Measurements from ENCODE around the gene SUPT6H. TPM values are rescaled to one million over a fixed set of nuclear protein-coding genes. Genes with fewer than 3 reads are reported as not detected.

The SUPT6H gene
- polyA plus RNA-seq, 1 of the 3 experiments (the other 2 are of a cell fraction), result 26.9 TPM

DNA sequence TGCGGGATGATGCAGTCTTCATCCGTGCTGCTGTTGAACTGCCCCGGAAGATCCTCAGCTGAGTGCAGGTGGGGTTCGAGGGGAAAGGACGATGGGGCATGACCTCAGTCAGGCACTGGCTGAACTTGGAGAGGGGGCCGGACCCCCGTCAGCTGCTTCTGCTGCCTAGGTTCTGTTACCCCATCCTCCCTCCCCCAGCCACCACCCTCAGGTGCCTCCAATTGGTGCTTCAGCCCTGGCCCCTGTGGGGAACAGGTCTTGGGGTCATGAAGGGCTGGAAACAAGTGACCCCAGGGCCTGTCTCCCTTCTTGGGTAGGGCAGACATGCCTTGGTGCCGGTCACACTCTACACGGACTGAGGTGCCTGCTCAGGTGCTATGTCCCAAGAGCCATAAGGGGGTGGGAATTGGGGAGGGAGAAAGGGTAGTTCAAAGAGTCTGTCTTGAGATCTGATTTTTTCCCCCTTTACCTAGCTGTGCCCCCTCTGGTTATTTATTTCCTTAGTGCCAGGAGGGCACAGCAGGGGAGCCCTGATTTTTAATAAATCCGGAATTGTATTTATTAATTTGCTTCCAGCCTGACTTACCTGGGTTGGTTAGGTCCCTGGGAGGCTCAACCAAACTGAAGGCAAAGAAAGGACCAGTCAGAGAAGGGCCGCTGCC lies 87.6 kb downstream of the SUPT6H start:
- Histone ChIP-seq H3K4me3 (ENCODE audit: low read depth in 2 of 2, low read length in 1 of 2) (peak overlapping the region in 1 of 2 experiments; percentile 33; a peak in 1 of 4 replicates), H3K27me3 (ENCODE audit: insufficient read depth) (no peaks in the 10 kb centered on the region), H3K27ac (ENCODE audit: low read depth in 2 of 2, low read length in 1 of 2) (peak overlapping the region; percentile 10 to 17; a peak in 2 of 4 replicates), H3K9ac (no peak overlapping the region), H3K9me3 (no peaks in the 10 kb centered on the region), H3F3A (replicated peaks; ENCODE audit: insufficient read depth) (peaks cover 24% of the 10 kb centered on the region), H2AFZ (ENCODE audit: low read depth) (no peak overlapping the region), H3K36me3 (replicated peaks in 1 of 2; ENCODE audit: control insufficient read depth in 1 of 2, insufficient read depth in 2 of 2, low read length in 1 of 2) (peaks cover 34 to 41% of the 10 kb centered on the region in 2 experiments), H4K20me1 (ENCODE audit: insufficient read depth) (peaks cover 69% of the 10 kb centered on the region), H3K79me2 (ENCODE audit: insufficient read depth) (peaks cover 52% of the 10 kb centered on the region), H3K9me2 (no peaks in the 10 kb centered on the region), H3K4me1 (ENCODE audit: control insufficient read depth in 1 of 2, insufficient read depth in 2 of 2, low read depth in 1 of 2, low read length in 1 of 2) (peaks cover 22 to 33% of the 10 kb centered on the region in 2 experiments; a peak in 3 of 4 replicates), H3K4me2 (no peak overlapping the region)
- TF ChIP-seq FOXM1 (IDR thresholded peaks at IDR 0.05; ENCODE audit: low read depth) (no peak), YY1 (IDR thresholded peaks at IDR 0.05; ENCODE audit: low read depth) (no peak), MEF2A (IDR thresholded peaks at IDR 0.05; ENCODE audit: borderline replicate concordance, low read depth) (no peak), CHD2 (IDR thresholded peaks at IDR 0.05; ENCODE audit: low read length, partially characterized antibody) (no peak), TEAD4 (IDR thresholded peaks at IDR 0.05; ENCODE audit: borderline replicate concordance, insufficient read depth) (no peak), MXI1 (IDR thresholded peaks at IDR 0.05; ENCODE audit: low read depth, low read length) (no peak), GATA2 (CRISPR knock-in tag; IDR thresholded peaks at IDR 0.05) (no peak), SIN3A (IDR thresholded peaks at IDR 0.05; ENCODE audit: borderline replicate concordance, low read depth, low read length) (no peak), NFIC (IDR thresholded peaks at IDR 0.05; ENCODE audit: borderline replicate concordance) (no peak), RFX5 (IDR thresholded peaks at IDR 0.05; ENCODE audit: low read length) (no peak), ELF1 (IDR thresholded peaks at IDR 0.05) (no peak), RAD21 (IDR thresholded peaks at IDR 0.05; ENCODE audit: low read length) (no peak), TAF1 (IDR thresholded peaks at IDR 0.05; ENCODE audit: borderline replicate concordance, low read depth, low read length) (no peak)
- TF ChIP-seq, protein P1, sequence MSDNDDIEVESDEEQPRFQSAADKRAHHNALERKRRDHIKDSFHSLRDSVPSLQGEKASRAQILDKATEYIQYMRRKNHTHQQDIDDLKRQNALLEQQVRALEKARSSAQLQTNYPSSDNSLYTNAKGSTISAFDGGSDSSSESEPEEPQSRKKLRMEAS (IDR thresholded peaks at IDR 0.05; ENCODE audit: low read depth), result no peak
- TF ChIP-seq, protein P2, sequence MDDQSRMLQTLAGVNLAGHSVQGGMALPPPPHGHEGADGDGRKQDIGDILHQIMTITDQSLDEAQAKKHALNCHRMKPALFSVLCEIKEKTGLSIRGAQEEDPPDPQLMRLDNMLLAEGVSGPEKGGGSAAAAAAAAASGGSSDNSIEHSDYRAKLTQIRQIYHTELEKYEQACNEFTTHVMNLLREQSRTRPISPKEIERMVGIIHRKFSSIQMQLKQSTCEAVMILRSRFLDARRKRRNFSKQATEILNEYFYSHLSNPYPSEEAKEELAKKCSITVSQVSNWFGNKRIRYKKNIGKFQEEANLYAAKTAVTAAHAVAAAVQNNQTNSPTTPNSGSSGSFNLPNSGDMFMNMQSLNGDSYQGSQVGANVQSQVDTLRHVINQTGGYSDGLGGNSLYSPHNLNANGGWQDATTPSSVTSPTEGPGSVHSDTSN (IDR thresholded peaks at IDR 0.05), result no peak
- TF ChIP-seq, protein P3, sequence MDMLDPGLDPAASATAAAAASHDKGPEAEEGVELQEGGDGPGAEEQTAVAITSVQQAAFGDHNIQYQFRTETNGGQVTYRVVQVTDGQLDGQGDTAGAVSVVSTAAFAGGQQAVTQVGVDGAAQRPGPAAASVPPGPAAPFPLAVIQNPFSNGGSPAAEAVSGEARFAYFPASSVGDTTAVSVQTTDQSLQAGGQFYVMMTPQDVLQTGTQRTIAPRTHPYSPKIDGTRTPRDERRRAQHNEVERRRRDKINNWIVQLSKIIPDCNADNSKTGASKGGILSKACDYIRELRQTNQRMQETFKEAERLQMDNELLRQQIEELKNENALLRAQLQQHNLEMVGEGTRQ (IDR thresholded peaks at IDR 0.05; ENCODE audit: borderline replicate concordance, low read depth, low read length), result no peak
- TF ChIP-seq, protein P4, sequence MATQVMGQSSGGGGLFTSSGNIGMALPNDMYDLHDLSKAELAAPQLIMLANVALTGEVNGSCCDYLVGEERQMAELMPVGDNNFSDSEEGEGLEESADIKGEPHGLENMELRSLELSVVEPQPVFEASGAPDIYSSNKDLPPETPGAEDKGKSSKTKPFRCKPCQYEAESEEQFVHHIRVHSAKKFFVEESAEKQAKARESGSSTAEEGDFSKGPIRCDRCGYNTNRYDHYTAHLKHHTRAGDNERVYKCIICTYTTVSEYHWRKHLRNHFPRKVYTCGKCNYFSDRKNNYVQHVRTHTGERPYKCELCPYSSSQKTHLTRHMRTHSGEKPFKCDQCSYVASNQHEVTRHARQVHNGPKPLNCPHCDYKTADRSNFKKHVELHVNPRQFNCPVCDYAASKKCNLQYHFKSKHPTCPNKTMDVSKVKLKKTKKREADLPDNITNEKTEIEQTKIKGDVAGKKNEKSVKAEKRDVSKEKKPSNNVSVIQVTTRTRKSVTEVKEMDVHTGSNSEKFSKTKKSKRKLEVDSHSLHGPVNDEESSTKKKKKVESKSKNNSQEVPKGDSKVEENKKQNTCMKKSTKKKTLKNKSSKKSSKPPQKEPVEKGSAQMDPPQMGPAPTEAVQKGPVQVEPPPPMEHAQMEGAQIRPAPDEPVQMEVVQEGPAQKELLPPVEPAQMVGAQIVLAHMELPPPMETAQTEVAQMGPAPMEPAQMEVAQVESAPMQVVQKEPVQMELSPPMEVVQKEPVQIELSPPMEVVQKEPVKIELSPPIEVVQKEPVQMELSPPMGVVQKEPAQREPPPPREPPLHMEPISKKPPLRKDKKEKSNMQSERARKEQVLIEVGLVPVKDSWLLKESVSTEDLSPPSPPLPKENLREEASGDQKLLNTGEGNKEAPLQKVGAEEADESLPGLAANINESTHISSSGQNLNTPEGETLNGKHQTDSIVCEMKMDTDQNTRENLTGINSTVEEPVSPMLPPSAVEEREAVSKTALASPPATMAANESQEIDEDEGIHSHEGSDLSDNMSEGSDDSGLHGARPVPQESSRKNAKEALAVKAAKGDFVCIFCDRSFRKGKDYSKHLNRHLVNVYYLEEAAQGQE (IDR thresholded peaks at IDR 0.05; ENCODE audit: low read depth, low read length), result no peak
- TF ChIP-seq, protein P5, sequence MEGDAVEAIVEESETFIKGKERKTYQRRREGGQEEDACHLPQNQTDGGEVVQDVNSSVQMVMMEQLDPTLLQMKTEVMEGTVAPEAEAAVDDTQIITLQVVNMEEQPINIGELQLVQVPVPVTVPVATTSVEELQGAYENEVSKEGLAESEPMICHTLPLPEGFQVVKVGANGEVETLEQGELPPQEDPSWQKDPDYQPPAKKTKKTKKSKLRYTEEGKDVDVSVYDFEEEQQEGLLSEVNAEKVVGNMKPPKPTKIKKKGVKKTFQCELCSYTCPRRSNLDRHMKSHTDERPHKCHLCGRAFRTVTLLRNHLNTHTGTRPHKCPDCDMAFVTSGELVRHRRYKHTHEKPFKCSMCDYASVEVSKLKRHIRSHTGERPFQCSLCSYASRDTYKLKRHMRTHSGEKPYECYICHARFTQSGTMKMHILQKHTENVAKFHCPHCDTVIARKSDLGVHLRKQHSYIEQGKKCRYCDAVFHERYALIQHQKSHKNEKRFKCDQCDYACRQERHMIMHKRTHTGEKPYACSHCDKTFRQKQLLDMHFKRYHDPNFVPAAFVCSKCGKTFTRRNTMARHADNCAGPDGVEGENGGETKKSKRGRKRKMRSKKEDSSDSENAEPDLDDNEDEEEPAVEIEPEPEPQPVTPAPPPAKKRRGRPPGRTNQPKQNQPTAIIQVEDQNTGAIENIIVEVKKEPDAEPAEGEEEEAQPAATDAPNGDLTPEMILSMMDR (IDR thresholded peaks at IDR 0.05), result no peak
- TF ChIP-seq, protein P6, sequence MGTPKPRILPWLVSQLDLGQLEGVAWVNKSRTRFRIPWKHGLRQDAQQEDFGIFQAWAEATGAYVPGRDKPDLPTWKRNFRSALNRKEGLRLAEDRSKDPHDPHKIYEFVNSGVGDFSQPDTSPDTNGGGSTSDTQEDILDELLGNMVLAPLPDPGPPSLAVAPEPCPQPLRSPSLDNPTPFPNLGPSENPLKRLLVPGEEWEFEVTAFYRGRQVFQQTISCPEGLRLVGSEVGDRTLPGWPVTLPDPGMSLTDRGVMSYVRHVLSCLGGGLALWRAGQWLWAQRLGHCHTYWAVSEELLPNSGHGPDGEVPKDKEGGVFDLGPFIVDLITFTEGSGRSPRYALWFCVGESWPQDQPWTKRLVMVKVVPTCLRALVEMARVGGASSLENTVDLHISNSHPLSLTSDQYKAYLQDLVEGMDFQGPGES (IDR thresholded peaks at IDR 0.05; ENCODE audit: low read depth, low read length), result no peak
- ChIA-PET POLR2A (interaction anchor here (0.6 to 2.9 kb wide), 2 partner anchors 23 to 30 kb away, joined by 3 to 52 read pairs; partner anchors contain the start of genes NEK8, RPL23A and TLCD1), CTCF (interaction anchor here (0.6 to 20.4 kb wide), 24 partner anchors 9 to 214 kb away, joined by 3 to 612 read pairs (median 4); partner anchors contain the start of genes BLTP2, NEK8, PROCA1 and RPL23A)
- WGBS (ENCODE audit: low lambda C conversion rate), result 60% methylated on average over 8 of the region's 11 CpGs
- DNase-seq, result no peak
